Peyer's patch (tissue), 4 donors: ENCODE results near the gene PAX7. TPM values are rescaled to one million over a fixed set of nuclear protein-coding genes. Genes with fewer than 3 reads are reported as not detected.
A peak's percentile ranks its signal among the peaks of the same experiment; 100 is the strongest.
"Not testable (repeated sequence)": the region's sequence is repeated elsewhere in the genome, so short reads cannot be mapped to it uniquely, and the experiment has no call there.

Experiments
- DNase-seq, 3 donors: peaks; one replicate each; pipeline ENCODE4 v3.0.0-alpha.2; 2017 to 2019
- H3K27ac ChIP-seq, 4 donors: fragments of 200-600 bp; sonication (generic); one replicate each; pipeline ENCODE4 v1.5.1; 2016 to 2019
- H3K27me3 ChIP-seq, 2 donors: fragments of 200-600 bp; sonication (generic); one replicate each; pipeline ENCODE4 v1.5.1; 2019
- H3K36me3 ChIP-seq, 3 donors: fragments of 200-600 bp; sonication (generic); one replicate each; pipeline ENCODE4 v1.5.1; 2016 to 2019
- H3K4me1 ChIP-seq, 4 donors: fragments of 200-600 bp; sonication (generic); one replicate each; pipeline ENCODE4 v1.5.1; 2016 to 2019
- H3K4me3 ChIP-seq, 4 donors: fragments of 200-600 bp; sonication (generic); 1 replicate in 3 of 4; 2 replicates in 1 of 4; pipeline ENCODE4 v1.5.1; 2016 to 2019; ENCODE audit warnings: mild to moderate bottlenecking in 1 of 4
- H3K9me3 ChIP-seq, 4 donors: fragments of 200-600 bp; sonication (generic); one replicate each; pipeline ENCODE4 v1.5.1; 2016 to 2019; ENCODE audit warnings: mild to moderate bottlenecking in 1 of 4
- POLR2A ChIP-seq, 2 donors: fragments of 450-650 bp; IDR thresholded peaks; one replicate each; pipeline ENCODE4 v1.5.1; 2017; ENCODE audit warnings: antibody characterized with exemption in 2 of 2, mild to moderate bottlenecking in 2 of 2, moderate library complexity in 2 of 2
- total RNA-seq, 4 donors: library from RNA; depleted of rRNA; stranded (reverse); fragments of >200 nt; gene quantifications; one replicate each; pipeline ENCODE4 v1.1.0, GENCODE V29; 2016
- TF ChIP-seq, protein P1 (sequence below), 6 experiments: fragments of 450-650 bp in 4 of 6; fragments of 200-600 bp in 2 of 6; sonication (generic) in 1 of 6; IDR thresholded peaks; one replicate each; pipeline ENCODE4 v1.5.1; 2017 to 2019; ENCODE audit warnings: antibody characterized with exemption in 6 of 6, mild to moderate bottlenecking in 3 of 6, moderate library complexity in 1 of 6

Gene PAX7
- total RNA-seq, 4 donors from 2014 or later: not detected

DNA sequence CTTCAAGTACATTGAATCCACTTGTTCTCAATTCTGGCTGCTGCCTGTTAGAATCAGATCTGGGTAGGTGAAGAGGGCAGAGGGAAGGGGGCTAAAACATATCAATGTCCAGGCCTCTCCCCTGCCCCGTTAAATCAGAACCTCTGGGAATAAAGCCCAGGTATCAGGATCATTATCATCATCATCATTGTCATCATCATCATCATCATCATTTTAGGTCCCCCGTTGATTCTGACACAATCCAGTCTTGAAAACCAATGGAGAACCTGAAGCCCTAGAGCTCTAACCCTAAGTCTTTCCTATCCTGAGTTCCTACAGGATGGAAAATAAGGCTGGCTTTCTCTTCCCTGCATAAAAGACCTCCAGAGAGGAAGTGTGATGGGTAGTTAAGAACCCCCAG lies 135.7 kb downstream of the PAX7 start:
- DNase-seq: no peak

DNA sequence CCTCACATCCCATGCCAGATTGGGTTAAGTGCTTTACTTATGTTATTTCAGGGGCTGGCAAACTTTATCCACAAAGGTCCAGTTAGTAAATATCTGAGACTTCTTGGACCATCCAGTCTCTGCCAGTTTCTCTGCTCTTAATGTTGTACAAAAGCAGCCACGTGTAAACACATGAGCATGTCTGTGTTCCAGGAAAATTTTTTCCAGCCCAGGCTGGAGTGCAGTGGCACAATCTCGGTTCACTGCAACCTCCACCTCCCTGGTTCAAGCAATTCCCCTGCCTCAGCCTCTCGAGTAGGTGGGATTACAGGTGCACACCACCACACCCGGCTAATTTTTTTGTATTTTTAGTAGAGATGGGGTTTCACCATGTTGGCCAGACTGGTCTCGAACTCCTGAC lies 136.9 kb downstream of the PAX7 start:
- not testable (repeated sequence) for DNase-seq, H3K9me3 ChIP-seq, H3K4me3 ChIP-seq, H3K27ac ChIP-seq, H3K4me1 ChIP-seq, H3K27me3 ChIP-seq, H3K36me3 ChIP-seq

More for the DNA sequence above, 135.7 kb downstream of the PAX7 start:
- H3K27me3 ChIP-seq: no peaks in the 10 kb centered on the region
- H3K36me3 ChIP-seq: no peaks in the 10 kb centered on the region
- TF ChIP-seq POLR2A (IDR thresholded peaks at IDR 0.05): no peak
- TF ChIP-seq, protein P1, sequence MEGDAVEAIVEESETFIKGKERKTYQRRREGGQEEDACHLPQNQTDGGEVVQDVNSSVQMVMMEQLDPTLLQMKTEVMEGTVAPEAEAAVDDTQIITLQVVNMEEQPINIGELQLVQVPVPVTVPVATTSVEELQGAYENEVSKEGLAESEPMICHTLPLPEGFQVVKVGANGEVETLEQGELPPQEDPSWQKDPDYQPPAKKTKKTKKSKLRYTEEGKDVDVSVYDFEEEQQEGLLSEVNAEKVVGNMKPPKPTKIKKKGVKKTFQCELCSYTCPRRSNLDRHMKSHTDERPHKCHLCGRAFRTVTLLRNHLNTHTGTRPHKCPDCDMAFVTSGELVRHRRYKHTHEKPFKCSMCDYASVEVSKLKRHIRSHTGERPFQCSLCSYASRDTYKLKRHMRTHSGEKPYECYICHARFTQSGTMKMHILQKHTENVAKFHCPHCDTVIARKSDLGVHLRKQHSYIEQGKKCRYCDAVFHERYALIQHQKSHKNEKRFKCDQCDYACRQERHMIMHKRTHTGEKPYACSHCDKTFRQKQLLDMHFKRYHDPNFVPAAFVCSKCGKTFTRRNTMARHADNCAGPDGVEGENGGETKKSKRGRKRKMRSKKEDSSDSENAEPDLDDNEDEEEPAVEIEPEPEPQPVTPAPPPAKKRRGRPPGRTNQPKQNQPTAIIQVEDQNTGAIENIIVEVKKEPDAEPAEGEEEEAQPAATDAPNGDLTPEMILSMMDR (IDR thresholded peaks at IDR 0.05): no peak
- H3K27ac ChIP-seq: no peak overlapping the region
- no peaks in the 10 kb centered on the region for H3K4me1 ChIP-seq
- H3K4me3 ChIP-seq: no peak overlapping the region
- H3K9me3 ChIP-seq: no peaks in the 10 kb centered on the region

DNA sequence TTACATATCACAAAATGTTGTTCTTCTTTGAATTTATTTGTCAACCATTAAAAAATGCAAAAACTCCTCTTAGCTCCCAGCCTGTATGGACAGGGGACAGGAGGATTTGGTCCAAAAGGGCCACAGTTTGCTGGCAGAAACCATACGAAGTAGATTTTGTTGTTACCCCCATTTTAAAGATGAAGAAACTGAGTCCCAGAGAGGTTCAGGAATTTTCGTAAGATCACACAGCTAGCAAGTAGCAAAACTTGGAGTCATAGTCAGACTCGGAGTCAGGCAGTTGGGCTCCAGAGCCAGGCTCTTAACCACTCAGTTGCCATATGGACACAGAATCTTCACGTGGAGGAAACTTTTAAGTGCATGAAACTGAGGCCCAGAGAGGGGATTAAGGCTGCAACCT lies 137.4 kb downstream of the PAX7 start:
- no peak for TF ChIP-seq POLR2A (IDR thresholded peaks at IDR 0.05)
- TF ChIP-seq, protein P1 (IDR thresholded peaks at IDR 0.05): no peak
- no peaks in the 10 kb centered on the region for H3K9me3 ChIP-seq
- H3K27me3 ChIP-seq: no peaks in the 10 kb centered on the region
- H3K4me1 ChIP-seq: no peaks in the 10 kb centered on the region
- H3K4me3 ChIP-seq: no peak overlapping the region
- no peaks in the 10 kb centered on the region for H3K36me3 ChIP-seq
- DNase-seq: no peak
- no peak overlapping the region for H3K27ac ChIP-seq

DNA sequence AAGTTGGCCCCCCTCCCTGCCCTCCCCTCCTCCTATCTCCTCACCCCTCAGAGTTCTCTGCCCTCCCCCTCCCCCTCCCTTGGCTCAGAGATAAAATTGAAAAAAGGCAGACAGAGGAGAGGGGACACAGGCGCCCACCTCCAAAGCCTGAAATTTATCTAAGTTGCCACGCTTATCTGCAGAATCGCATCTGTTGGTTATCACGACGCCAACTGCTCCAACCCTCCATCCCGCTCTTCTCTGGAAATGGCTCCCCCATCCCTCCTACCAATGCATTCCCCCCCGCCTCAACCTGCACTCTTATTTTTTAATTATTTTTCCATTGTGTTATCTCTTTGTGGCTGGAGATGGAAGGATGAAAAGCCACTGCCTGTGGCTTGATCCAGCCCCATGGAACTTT lies 138.5 kb downstream of the PAX7 start:
- no peaks in the 10 kb centered on the region for H3K27me3 ChIP-seq
- H3K36me3 ChIP-seq: no peaks in the 10 kb centered on the region
- TF ChIP-seq, protein P1 (IDR thresholded peaks at IDR 0.05): no peak
- TF ChIP-seq POLR2A (IDR thresholded peaks at IDR 0.05): no peak
- no peak overlapping the region for H3K4me3 ChIP-seq
- no peak for DNase-seq
- no peaks in the 10 kb centered on the region for H3K4me1 ChIP-seq
- no peak overlapping the region for H3K27ac ChIP-seq
- no peaks in the 10 kb centered on the region for H3K9me3 ChIP-seq

DNA sequence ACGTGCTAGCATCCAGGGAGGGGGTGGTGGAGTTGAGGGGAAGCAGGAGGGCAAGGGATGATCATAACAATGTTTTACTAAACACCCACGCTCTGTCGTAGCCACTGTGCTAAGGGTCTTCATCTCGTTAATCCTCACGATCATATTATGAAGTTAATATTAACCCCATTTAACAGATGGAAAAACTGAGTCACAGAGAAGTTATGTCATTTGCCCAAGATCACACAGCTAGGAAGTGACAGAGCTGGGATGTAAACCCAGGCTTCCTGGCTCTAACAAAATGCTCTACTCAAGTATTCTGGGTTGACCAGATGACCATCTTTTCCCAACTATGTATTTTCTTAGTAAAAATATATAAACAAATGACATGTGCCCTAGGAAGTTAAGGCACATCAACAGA lies 140.2 kb downstream of the PAX7 start:
- H3K27ac ChIP-seq: no peak overlapping the region
- no peak for TF ChIP-seq POLR2A (IDR thresholded peaks at IDR 0.05)
- TF ChIP-seq, protein P1 (IDR thresholded peaks at IDR 0.05): no peak
- H3K27me3 ChIP-seq: no peaks in the 10 kb centered on the region
- no peaks in the 10 kb centered on the region for H3K9me3 ChIP-seq
- H3K4me3 ChIP-seq: no peak overlapping the region
- DNase-seq: peak in 1 of 3 donors; percentile 5
- H3K36me3 ChIP-seq: no peaks in the 10 kb centered on the region
- H3K4me1 ChIP-seq: no peaks in the 10 kb centered on the region

DNA sequence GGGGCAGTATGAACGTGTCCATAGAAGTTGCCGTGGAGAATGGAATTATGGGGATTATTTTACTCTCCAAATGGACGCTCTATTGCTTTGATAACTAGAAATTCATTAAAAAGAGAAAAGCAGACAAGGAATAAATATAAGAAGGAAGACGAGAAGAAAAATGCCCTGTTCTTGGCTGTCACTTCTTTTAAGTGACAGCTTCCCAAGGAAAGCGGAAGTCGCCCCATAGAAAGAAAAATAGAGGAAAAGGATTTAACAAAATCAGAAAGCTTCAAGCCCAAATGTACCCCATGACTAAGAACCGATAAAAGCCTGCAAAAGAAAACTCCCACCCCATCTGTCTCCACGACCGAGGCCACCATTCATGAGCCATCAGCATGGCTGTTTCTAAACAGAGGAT lies 143.1 kb downstream of the PAX7 start:
- H3K9me3 ChIP-seq: no peaks in the 10 kb centered on the region
- H3K27ac ChIP-seq: no peak overlapping the region
- no peak for DNase-seq
- H3K4me1 ChIP-seq: no peaks in the 10 kb centered on the region
- TF ChIP-seq POLR2A (IDR thresholded peaks at IDR 0.05): no peak
- TF ChIP-seq, protein P1 (IDR thresholded peaks at IDR 0.05): no peak
- no peak overlapping the region for H3K4me3 ChIP-seq
- H3K27me3 ChIP-seq: no peaks in the 10 kb centered on the region
- no peaks in the 10 kb centered on the region for H3K36me3 ChIP-seq
